Lung (tissue), 12 donors: ENCODE data around the gene BANF2. TPM values are rescaled to one million over a fixed set of nuclear protein-coding genes. Genes with fewer than 3 reads are reported as not detected.

Source experiments
- ATAC-seq: fragments of 200-7000 bp; cut with Tn5 transposase; one replicate; pipeline ENCODE4 v1.9.1; 2020; ENCODE audit warnings: moderate number of reproducible peaks; ENCODE audit not compliant: insufficient read depth, low FRiP score
- DNase-seq, 3 donors: peaks; one replicate each; pipeline ENCODE4 v3.0.0-alpha.2; 2013 to 2017
- H3K27ac ChIP-seq, 2 donors: one replicate each; pipeline ENCODE4 v1.5.1; 2013; ENCODE audit warnings: mild to moderate bottlenecking in 2 of 2, moderate library complexity in 2 of 2, control low read depth in 1 of 2, inconsistent platforms in 1 of 2, low read depth in 1 of 2, low read length in 1 of 2
- H3K27me3 ChIP-seq, 3 donors: one replicate each; pipeline ENCODE4 v1.5.1; 2013; ENCODE audit warnings: low read length in 2 of 3; ENCODE audit not compliant: control insufficient read depth in 3 of 3, insufficient read depth in 3 of 3
- H3K36me3 ChIP-seq, 4 donors: one replicate each; pipeline ENCODE4 v1.5.1; 2013; ENCODE audit warnings: low read length in 4 of 4, mild to moderate bottlenecking in 1 of 4, moderate library complexity in 1 of 4; ENCODE audit not compliant: control insufficient read depth in 4 of 4, insufficient read depth in 4 of 4
- H3K4me1 ChIP-seq, 5 donors: one replicate each; pipeline ENCODE4 v1.5.1; 2013; ENCODE audit warnings: low read length in 5 of 5, mild to moderate bottlenecking in 2 of 5, moderate library complexity in 1 of 5; ENCODE audit not compliant: control insufficient read depth in 5 of 5, insufficient read depth in 5 of 5
- H3K4me3 ChIP-seq: one replicate; pipeline ENCODE4 v1.5.1; 2013; ENCODE audit warnings: mild to moderate bottlenecking, control low read depth, moderate library complexity
- H3K9ac ChIP-seq, 2 donors: one replicate each; pipeline ENCODE4 v1.5.1; 2013; ENCODE audit warnings: low read length in 2 of 2, control low read depth in 1 of 2; ENCODE audit not compliant: insufficient read depth in 1 of 2
- H3K9me3 ChIP-seq, 4 donors: one replicate each; pipeline ENCODE4 v1.5.1; 2013; ENCODE audit warnings: low read length in 3 of 4, mild to moderate bottlenecking in 1 of 4, moderate library complexity in 1 of 4; ENCODE audit not compliant: control insufficient read depth in 4 of 4, insufficient read depth in 3 of 4
- CTCF ChIP-seq: IDR thresholded peaks from 2 replicates; pipeline ENCODE4 v1.5.1; 2012; ENCODE audit warnings: mild to moderate bottlenecking; ENCODE audit errors: control extremely low read depth, extremely low read depth
- WGBS, 2 donors: extraction: QIAGEN DNeasy Blood & Tissue Kit; methylation state at CpG; one replicate each; pipeline ENCODE4 v1.1.7; 2013; 5-methylcytosine and 5-hydroxymethylcytosine counted together
- polyA plus RNA-seq, 2 donors: library from polyadenylated mRNA; stranded (reverse); fragments of 200-250 nt; gene quantifications; one replicate each; pipeline ENCODE4 v1.2.1, GENCODE V29; 2013
- total RNA-seq, 2 donors: library from RNA; depleted of rRNA in 1 of 2; stranded (reverse); fragments of >200 nt in 1 of 2; gene quantifications; one replicate each; pipeline ENCODE4 v1.2.1, GENCODE V29; 2014 to 2021
- donor health status: control.
- donor health status: control.
- donor health status: Bipolar disorder and iron deficiency.
- donor health status: healthy.
- donor health status: DM: yes; HTN: yes; CAD: no.

Gene BANF2
- total and polyA plus RNA-seq, 4 donors: not detected

- TF ChIP-seq CTCF: peak; percentile 13
- Histone ChIP-seq H3K27ac (no peak overlapping the region), H3K9ac (no peak overlapping the region), H3K4me3 (no peak overlapping the region), H3K27me3 (no peaks in the 10 kb centered on the region), H3K9me3 (peaks cover 0 to 6% (median 0%) of the 10 kb centered on the region in 4 donors), H3K36me3 (peaks cover 9 to 27% (median 21%) of the 10 kb centered on the region in 4 donors), H3K4me1 (peaks cover 0 to 31% (median 13%) of the 10 kb centered on the region in 5 donors)
- ATAC-seq (no peak), DNase-seq (peak; percentile 37 to 67 (median 65))
- 54 to 62% methylated on average over 7 of the region's 7 CpGs for WGBS, 2 donors
These were observed 45.0 kb upstream of the BANF2 start for GRCh38 chr20:17654649-17655285.

- Histone ChIP-seq H3K9me3 (peaks cover 0 to 6% (median 0%) of the 10 kb centered on the region in 4 donors), H3K27me3 (no peaks in the 10 kb centered on the region), H3K4me1 (peaks cover 0 to 26% (median 13%) of the 10 kb centered on the region in 5 donors), H3K9ac (no peak overlapping the region), H3K4me3 (no peak overlapping the region), H3K27ac (no peak overlapping the region), H3K36me3 (peaks cover 9 to 32% (median 24%) of the 10 kb centered on the region in 4 donors)
- DNase-seq (no peak), ATAC-seq (no peak)
- TF ChIP-seq CTCF: no peak
- 78 to 89% methylated on average over 7 of the region's 7 CpGs for WGBS, 2 donors
These were observed 44.5 kb upstream of the BANF2 start for GRCh38 chr20:17655286-17655651.

GRCh38 chr20:17655865-17656479, 43.8 kb upstream of the BANF2 start:
- Histone ChIP-seq H3K4me3 (no peak overlapping the region), H3K36me3 (peaks cover 9 to 32% (median 20%) of the 10 kb centered on the region in 4 donors), H3K27me3 (no peaks in the 10 kb centered on the region), H3K9ac (no peak overlapping the region), H3K27ac (peak overlapping the region in 1 of 2 donors; percentile 27), H3K4me1 (peaks cover under 1 to 20% (median 10%) of the 10 kb centered on the region in 5 donors), H3K9me3 (peaks cover 0 to 6% (median 0%) of the 10 kb centered on the region in 4 donors)
- 79 to 86% methylated on average over 11 of the region's 11 CpGs for WGBS, 2 donors
- DNase-seq: no peak
- no peak for TF ChIP-seq CTCF
- ATAC-seq: no peak
